NCI-H510A (cell line): ENCODE measurements around the gene TBC1D3D.
"Not testable (repeated sequence)": the region's sequence is repeated elsewhere in the genome, so short reads cannot be mapped to it uniquely, and the experiment has no call there.

Source experiments
- DNase-seq: peaks from one replicate; lab custom pipeline; 2025; lab: John Stamatoyannopoulos, UW

Gene TBC1D3D

DNA sequence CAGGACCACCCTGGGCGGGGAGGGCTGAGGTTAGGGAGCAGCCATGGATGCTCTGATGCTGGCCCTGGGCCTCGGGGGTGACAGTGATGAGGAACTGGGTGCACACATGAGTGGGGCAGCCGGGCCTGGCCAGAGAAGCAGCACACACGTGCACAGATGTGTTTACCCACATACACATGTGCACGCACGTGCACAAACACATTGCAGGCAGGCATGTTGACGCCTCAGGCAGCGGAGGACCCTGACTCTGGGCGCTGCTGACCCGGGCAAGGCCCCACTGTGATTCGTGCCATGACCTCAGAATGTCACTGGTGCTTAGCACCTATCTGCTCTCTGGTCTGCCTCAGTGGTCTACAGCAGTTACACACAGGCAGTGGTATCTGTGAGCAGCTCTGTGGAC, at the start of gene TBC1D3D:
TSS of gene TBC1D3D (plus strand) at position 301 of the 400 bp plus-strand sequence. CDS start 1,585 bp downstream, outside the sequence.
- not testable (repeated sequence) for DNase-seq

GRCh38 chr17:37988960-37989359, 14.8 kb upstream of the TBC1D3D start, which contains the start of gene TBC1D3L:
TBC1D3L (minus strand) TSS chr17:37989060; CDS start chr17:37987520, 1,540 bp downstream.
- DNase-seq, result not testable (repeated sequence)
